Stimulated activated CD4-positive, alpha-beta T cell treated with anti-CD3 and anti-CD28 coated beads, Interleukin-15, amount 100 ng/mL, for 48 hours (primary cell): ENCODE results near the gene ANO6.
"Not testable (repeated sequence)": the region's sequence is repeated elsewhere in the genome, so short reads cannot be mapped to it uniquely, and the experiment has no call there.

Experiments used
- DNase-seq, 2 donors: peaks; one replicate each; pipeline ENCODE4 v3.0.0-alpha.2; 2020; ENCODE audit warnings: low read depth in 2 of 2

Gene ANO6

GRCh38 chr12:45342848-45343247 is 127.0 kb downstream of the ANO6 start:
- no peak for DNase-seq

GRCh38 chr12:45343269-45344051 is 127.6 kb downstream of the ANO6 start:
- DNase-seq: no peak

- DNase-seq: no peak
Observed at GRCh38 chr12:45348311-45348710, 132.4 kb downstream of the ANO6 start.

GRCh38 chr12:45348986-45349385 is 133.1 kb downstream of the ANO6 start:
- no peak for DNase-seq

- DNase-seq: no peak
Observed at GRCh38 chr12:45349916-45350315, 134.0 kb downstream of the ANO6 start.

GRCh38 chr12:45350861-45351260 is 135.0 kb downstream of the ANO6 start:
- DNase-seq: no peak

GRCh38 chr12:45351921-45352670 is 136.2 kb downstream of the ANO6 start:
- no peak for DNase-seq

GRCh38 chr12:45353944-45354343 is 138.0 kb downstream of the ANO6 start:
- DNase-seq: no peak

- no peak for DNase-seq
Observed at GRCh38 chr12:45354399-45354798, 138.5 kb downstream of the ANO6 start.

GRCh38 chr12:45355730-45356129 is 139.8 kb downstream of the ANO6 start:
- no peak for DNase-seq

GRCh38 chr12:45356822-45357538 is 141.1 kb downstream of the ANO6 start:
- no peak for DNase-seq

GRCh38 chr12:45357539-45358417 is 141.9 kb downstream of the ANO6 start:
- no peak for DNase-seq

GRCh38 chr12:45362291-45362690 is 146.4 kb downstream of the ANO6 start:
- no peak for DNase-seq

GRCh38 chr12:45363903-45364302 is 148.0 kb downstream of the ANO6 start:
- DNase-seq: no peak

GRCh38 chr12:45368841-45369489 is 153.1 kb downstream of the ANO6 start:
- DNase-seq: no peak

- DNase-seq: no peak
Observed at GRCh38 chr12:45377815-45378214, 161.9 kb downstream of the ANO6 start.

- DNase-seq: no peak
Observed at GRCh38 chr12:45379261-45379660, 163.4 kb downstream of the ANO6 start.

GRCh38 chr12:45381351-45381750 is 165.5 kb downstream of the ANO6 start:
- no peak for DNase-seq

- DNase-seq: no peak
Observed at GRCh38 chr12:45388545-45388944, 172.7 kb downstream of the ANO6 start.

GRCh38 chr12:45389426-45389825 is 173.5 kb downstream of the ANO6 start:
- no peak for DNase-seq

- not testable (repeated sequence) for DNase-seq
Observed at GRCh38 chr12:45397499-45397898, 181.6 kb downstream of the ANO6 start.
